ENCODE data around the gene MYL3.
"Not testable (repeated sequence)": the region's sequence is repeated elsewhere in the genome, so short reads cannot be mapped to it uniquely, and the experiment has no call there.

MYL3 gene

DNA sequence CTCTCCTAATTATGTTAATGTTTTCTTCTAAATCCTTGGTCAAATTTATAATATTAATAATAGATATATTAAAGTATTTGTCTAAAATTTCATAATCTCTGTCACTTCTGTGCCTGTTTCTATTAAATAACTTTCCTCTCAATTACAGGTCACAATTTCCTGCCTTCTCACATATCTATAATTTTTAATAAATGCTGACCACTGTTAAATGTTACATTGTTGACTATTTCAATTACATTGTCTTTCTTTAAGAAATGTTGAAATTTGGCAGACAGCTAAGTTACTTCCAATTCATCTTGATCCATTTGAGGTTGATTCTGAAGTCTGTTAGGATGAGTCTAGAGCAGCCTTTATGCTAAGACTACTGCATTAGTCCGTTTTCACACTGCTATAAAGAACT is 41.7 kb downstream of the MYL3 start:
- DNase-seq, result no peak

DNA sequence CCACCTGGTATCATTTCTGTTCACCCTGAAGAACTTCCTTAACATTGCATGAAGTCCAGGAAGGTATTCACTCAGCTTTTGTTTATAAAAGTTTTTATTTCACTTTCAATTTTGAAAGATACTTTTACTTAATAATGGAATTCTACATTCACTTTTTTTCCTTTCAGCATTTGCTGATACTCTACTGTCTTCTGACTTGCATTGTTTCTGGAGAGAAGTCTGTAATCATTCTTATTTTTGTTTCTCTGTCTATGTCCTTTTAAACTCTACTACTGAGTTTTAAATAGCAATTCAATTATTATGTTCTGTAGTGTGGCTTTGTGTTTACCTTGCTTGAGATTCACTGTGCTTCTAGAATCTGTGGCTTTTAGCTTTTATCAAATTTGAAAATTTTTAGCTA is 42.4 kb downstream of the MYL3 start:
- no peak for DNase-seq

DNA sequence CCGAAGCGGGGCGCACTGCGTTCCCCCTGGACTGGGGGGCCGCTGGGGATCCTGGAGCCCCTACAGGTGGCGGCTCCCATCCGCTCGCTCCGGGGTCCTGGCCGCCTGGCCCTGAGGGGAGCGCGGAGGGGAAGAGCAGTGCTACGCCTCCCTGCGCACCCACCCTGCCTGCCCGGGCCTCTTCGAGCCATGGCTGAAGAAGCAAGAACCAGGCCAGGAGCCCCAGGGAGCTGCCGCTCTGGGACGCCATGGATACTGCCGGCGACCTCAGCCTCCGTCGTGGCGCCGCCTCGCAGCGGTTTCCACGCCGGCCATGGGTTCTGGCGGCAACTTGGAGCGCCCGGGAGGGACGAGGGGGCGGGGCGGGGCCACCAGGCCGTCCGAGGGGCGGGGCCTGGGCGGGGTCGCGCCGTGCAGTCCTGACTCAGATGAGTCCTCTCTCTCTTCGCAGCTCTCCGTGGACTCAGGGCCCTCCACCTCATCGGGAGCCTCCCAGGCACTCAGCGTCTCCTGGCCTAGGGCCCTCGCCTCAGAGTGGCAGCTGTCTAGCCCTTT is 50.9 kb downstream of the MYL3 start:
- DNase-seq, result no peak

DNA sequence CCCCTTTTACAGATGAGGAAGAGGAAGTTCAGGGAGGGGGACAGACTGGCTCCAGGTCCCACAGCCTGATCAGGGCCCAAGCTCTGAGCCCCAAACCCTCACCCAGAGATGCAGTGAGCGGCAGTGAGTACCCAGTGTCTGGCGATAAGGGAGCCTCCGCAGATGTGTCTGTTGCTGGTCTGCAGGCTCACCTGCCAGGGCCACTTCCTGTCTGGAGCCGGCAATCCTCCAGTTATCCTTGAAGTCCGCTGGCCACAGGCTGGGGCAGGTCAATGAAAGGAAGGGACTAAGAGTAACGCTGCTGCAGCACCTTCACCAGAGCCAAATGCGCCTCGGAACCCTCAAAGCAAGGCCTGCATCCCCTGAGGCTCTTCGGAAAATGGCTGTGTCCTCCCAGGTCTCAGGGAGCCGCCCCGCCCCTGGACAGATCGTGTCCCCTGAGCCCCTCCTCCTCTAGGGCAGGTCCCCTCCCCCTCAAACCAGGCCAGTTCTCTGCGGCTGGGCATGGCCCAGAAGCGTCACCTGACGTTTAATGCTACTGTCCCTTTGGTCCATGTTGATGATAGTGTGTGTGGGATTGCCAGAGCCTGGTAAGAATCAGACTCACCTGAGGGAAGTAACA is 51.5 kb downstream of the MYL3 start:
- no peak for DNase-seq

DNA sequence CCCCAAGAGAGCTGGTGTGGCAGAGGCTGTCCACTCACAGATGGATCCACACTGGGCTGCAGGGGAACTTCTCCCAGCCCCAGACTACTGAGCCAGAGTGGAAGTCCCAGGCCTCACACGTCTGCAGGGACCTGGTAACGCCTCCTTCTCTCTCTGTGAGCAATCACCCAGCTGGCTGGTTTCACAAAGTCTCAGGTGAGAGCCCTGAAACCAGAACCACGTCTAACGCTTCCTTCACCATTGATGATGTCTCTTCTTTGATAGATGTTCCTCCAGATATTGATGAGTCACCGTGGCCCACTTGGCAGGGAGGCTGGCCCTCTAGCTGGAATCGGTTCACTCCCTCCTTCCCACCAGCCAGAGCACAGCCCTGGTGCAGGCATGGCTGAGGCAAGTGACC is 54.5 kb downstream of the MYL3 start:
- DNase-seq, result not testable (repeated sequence)
